ENCODE data around the gene ZSWIM3.

ZSWIM3 gene

DNA sequence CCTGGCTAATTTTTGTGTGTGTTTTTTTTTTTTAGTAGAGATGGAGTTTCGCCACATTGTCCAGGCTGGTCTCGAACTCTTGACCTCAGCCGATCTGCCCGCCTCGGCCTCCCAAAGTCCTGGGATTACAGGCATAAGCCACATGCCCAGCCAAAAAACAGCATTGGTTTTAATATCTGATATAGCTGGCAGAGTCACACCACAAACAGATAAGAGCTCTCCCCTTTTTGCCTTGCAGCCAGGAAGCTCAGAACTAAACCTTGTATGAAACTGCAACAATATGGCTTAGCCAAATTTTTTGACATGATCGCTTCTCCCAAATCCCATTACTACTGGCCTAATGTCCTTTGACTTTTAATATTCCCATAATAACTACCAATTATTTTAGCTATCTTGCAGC, 5.1 kb upstream of the ZSWIM3 start:
- Histone ChIP-seq H3K4me2 (ENCODE audit: low read depth, low read length) (no peak overlapping the region), H3K27ac (ENCODE audit: low read length) (no peak overlapping the region), H3K9ac (ENCODE audit: low read length) (no peak overlapping the region), H3K4me1 (ENCODE audit: low read length) (no peaks in the 10 kb centered on the region; the same call in 1 of the 2 replicates), H3F3A (ENCODE audit: insufficient read depth, low read length) (no peaks in the 10 kb centered on the region), H3K79me2 (ENCODE audit: low read length) (peaks cover 24% of the 10 kb centered on the region), H3K36me3 (replicated peaks; ENCODE audit: insufficient read depth, low read length) (no peaks in the 10 kb centered on the region), H3K9me2 (replicated peaks; ENCODE audit: insufficient read depth, low read length) (no peaks in the 10 kb centered on the region), H3K4me3 (ENCODE audit: low read length) (no peak overlapping the region), H3K9me3 (replicated peaks; ENCODE audit: insufficient read depth, low read length) (no peaks in the 10 kb centered on the region), H3K27me3 (replicated peaks; ENCODE audit: insufficient read depth, low read length) (no peaks in the 10 kb centered on the region), H2AFZ (ENCODE audit: low read length) (no peak overlapping the region), H4K20me1 (ENCODE audit: insufficient read depth, low read length) (no peaks in the 10 kb centered on the region)
- DNase-seq = no peak
- TF ChIP-seq, protein P1, sequence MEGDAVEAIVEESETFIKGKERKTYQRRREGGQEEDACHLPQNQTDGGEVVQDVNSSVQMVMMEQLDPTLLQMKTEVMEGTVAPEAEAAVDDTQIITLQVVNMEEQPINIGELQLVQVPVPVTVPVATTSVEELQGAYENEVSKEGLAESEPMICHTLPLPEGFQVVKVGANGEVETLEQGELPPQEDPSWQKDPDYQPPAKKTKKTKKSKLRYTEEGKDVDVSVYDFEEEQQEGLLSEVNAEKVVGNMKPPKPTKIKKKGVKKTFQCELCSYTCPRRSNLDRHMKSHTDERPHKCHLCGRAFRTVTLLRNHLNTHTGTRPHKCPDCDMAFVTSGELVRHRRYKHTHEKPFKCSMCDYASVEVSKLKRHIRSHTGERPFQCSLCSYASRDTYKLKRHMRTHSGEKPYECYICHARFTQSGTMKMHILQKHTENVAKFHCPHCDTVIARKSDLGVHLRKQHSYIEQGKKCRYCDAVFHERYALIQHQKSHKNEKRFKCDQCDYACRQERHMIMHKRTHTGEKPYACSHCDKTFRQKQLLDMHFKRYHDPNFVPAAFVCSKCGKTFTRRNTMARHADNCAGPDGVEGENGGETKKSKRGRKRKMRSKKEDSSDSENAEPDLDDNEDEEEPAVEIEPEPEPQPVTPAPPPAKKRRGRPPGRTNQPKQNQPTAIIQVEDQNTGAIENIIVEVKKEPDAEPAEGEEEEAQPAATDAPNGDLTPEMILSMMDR (IDR thresholded peaks at IDR 0.05; ENCODE audit: low read length) = no peak
- TF ChIP-seq EZH2phosphoT487 (IDR thresholded peaks at IDR 0.05; ENCODE audit: low read length) = no peak

- TF ChIP-seq EZH2 (optimal IDR thresholded peaks at IDR 0.05; ENCODE audit: low read depth, low read length) (no peak), EZH2phosphoT487 (IDR thresholded peaks at IDR 0.05; ENCODE audit: low read length) (no peak)
- TF ChIP-seq, protein P1 (IDR thresholded peaks at IDR 0.05; ENCODE audit: low read length) = no peak
- H3K36me3 ChIP-seq (replicated peaks; ENCODE audit: insufficient read depth, low read length) = no peaks in the 10 kb centered on the region
- H2AFZ ChIP-seq (ENCODE audit: low read length) = no peak overlapping the region
- no peak for DNase-seq
- H3K9me3 ChIP-seq (replicated peaks; ENCODE audit: insufficient read depth, low read length) = no peaks in the 10 kb centered on the region
- H3K4me3 ChIP-seq (ENCODE audit: low read length) = no peak overlapping the region
- H3F3A ChIP-seq (ENCODE audit: insufficient read depth, low read length) = no peaks in the 10 kb centered on the region
- no peaks in the 10 kb centered on the region for H4K20me1 ChIP-seq (ENCODE audit: insufficient read depth, low read length)
- H3K27me3 ChIP-seq (replicated peaks; ENCODE audit: insufficient read depth, low read length) = no peaks in the 10 kb centered on the region
- no peak overlapping the region for H3K27ac ChIP-seq (ENCODE audit: low read length)
- H3K4me1 ChIP-seq (ENCODE audit: low read length) = peaks cover 5% of the 10 kb centered on the region
- peaks cover 30% of the 10 kb centered on the region for H3K79me2 ChIP-seq (ENCODE audit: low read length)
- no peak overlapping the region for H3K9ac ChIP-seq (ENCODE audit: low read length)
- no peak overlapping the region for H3K4me2 ChIP-seq (ENCODE audit: low read depth, low read length)
- H3K9me2 ChIP-seq (replicated peaks; ENCODE audit: insufficient read depth, low read length) = no peaks in the 10 kb centered on the region
These were observed 3.9 kb upstream of the ZSWIM3 start for GRCh38 chr20:45853484-45853883.

DNA sequence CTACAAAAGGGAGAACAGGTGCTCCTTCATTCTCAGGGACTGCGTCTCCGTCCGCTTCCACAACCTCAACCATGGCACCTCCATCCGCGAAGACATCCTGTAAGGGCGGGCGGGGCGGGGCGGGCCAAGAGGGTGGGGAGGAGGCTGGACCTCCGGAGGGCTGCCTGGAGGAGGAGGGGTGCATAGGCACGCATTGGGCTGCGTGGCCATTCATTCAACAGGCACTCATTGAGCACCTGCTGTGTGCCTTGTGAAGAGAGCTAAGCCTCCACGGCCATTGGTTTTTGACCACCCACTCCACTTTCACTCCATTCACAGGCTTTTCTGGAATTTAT, 435 bp downstream of the ZSWIM3 start:
- Histone ChIP-seq H3K9me3 (replicated peaks; ENCODE audit: insufficient read depth, low read length) (no peaks in the 10 kb centered on the region), H3K27me3 (replicated peaks; ENCODE audit: insufficient read depth, low read length) (no peaks in the 10 kb centered on the region), H3K4me1 (ENCODE audit: low read length) (peaks cover 6% of the 10 kb centered on the region), H3K79me2 (ENCODE audit: low read length) (peaks cover 36% of the 10 kb centered on the region), H3K4me2 (ENCODE audit: low read depth, low read length) (peak overlapping the region; percentile 89), H3F3A (ENCODE audit: insufficient read depth, low read length) (no peaks in the 10 kb centered on the region), H3K36me3 (replicated peaks; ENCODE audit: insufficient read depth, low read length) (no peaks in the 10 kb centered on the region), H4K20me1 (ENCODE audit: insufficient read depth, low read length) (no peaks in the 10 kb centered on the region), H3K4me3 (ENCODE audit: low read length) (peak overlapping the region; percentile 92), H3K9ac (ENCODE audit: low read length) (peak overlapping the region; percentile 62; the same call in 1 of the 2 replicates), H2AFZ (ENCODE audit: low read length) (peak overlapping the region; percentile 96), H3K27ac (ENCODE audit: low read length) (peak overlapping the region; percentile 47; the same call in 1 of the 2 replicates), H3K9me2 (replicated peaks; ENCODE audit: insufficient read depth, low read length) (no peaks in the 10 kb centered on the region)
- no peak for TF ChIP-seq EZH2phosphoT487 (IDR thresholded peaks at IDR 0.05; ENCODE audit: low read length)
- TF ChIP-seq, protein P1 (IDR thresholded peaks at IDR 0.05; ENCODE audit: low read length) = no peak
- TF ChIP-seq EZH2 (optimal IDR thresholded peaks at IDR 0.05; ENCODE audit: low read depth, low read length) = no peak
- DNase-seq = peak; percentile 43
